GM12801 (cell line): Measurements from ENCODE around the gene DSCAML1.

Experiments
- TF ChIP-seq, protein P1 (sequence below): IDR thresholded peaks from one replicate; pipeline ENCODE4 v1.5.1; 2011; ENCODE audit warnings: control low read depth; ENCODE audit not compliant: insufficient read length; ENCODE audit errors: extremely low read depth

DSCAML1 gene

GRCh38 chr11:117545706-117546105 lies 251.3 kb downstream of the DSCAML1 start:
- TF ChIP-seq, protein P1, sequence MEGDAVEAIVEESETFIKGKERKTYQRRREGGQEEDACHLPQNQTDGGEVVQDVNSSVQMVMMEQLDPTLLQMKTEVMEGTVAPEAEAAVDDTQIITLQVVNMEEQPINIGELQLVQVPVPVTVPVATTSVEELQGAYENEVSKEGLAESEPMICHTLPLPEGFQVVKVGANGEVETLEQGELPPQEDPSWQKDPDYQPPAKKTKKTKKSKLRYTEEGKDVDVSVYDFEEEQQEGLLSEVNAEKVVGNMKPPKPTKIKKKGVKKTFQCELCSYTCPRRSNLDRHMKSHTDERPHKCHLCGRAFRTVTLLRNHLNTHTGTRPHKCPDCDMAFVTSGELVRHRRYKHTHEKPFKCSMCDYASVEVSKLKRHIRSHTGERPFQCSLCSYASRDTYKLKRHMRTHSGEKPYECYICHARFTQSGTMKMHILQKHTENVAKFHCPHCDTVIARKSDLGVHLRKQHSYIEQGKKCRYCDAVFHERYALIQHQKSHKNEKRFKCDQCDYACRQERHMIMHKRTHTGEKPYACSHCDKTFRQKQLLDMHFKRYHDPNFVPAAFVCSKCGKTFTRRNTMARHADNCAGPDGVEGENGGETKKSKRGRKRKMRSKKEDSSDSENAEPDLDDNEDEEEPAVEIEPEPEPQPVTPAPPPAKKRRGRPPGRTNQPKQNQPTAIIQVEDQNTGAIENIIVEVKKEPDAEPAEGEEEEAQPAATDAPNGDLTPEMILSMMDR, result no peak

DNA sequence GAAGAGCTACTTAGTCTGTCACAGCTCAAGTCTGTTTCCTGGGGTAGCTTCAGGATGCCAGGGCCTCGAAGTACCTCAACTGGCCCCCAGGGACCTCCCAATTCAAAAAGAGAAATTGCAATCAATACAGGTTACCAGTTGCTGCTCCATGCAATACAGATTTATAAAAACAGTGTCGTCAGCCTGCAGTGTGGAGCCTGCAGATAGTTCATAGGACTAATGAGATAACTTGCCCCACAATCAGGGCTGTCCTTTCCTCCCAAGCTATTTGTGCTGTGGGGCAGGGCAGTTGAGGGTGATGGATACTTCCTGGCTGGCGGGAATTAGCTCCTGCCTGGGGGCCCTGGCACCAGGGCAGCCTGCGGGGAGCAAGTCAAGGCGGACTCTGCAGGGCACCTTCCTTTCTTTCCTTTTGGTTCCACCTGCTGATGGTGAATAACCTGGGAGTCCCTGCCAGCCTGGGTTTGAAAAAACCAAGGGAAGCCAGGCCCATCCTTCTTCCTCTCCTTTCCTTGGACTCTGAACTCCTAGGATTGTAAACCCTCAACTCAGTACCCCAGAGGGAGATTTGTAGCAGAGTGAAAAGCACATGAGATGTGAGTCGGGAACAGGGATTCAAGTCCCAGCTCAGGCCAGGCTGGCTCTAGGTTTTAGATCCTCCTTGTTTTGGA lies 252.8 kb downstream of the DSCAML1 start:
- TF ChIP-seq, protein P1, result no peak

GRCh38 chr11:117541211-117541610 lies 255.8 kb downstream of the DSCAML1 start:
- TF ChIP-seq, protein P1, result no peak

DNA sequence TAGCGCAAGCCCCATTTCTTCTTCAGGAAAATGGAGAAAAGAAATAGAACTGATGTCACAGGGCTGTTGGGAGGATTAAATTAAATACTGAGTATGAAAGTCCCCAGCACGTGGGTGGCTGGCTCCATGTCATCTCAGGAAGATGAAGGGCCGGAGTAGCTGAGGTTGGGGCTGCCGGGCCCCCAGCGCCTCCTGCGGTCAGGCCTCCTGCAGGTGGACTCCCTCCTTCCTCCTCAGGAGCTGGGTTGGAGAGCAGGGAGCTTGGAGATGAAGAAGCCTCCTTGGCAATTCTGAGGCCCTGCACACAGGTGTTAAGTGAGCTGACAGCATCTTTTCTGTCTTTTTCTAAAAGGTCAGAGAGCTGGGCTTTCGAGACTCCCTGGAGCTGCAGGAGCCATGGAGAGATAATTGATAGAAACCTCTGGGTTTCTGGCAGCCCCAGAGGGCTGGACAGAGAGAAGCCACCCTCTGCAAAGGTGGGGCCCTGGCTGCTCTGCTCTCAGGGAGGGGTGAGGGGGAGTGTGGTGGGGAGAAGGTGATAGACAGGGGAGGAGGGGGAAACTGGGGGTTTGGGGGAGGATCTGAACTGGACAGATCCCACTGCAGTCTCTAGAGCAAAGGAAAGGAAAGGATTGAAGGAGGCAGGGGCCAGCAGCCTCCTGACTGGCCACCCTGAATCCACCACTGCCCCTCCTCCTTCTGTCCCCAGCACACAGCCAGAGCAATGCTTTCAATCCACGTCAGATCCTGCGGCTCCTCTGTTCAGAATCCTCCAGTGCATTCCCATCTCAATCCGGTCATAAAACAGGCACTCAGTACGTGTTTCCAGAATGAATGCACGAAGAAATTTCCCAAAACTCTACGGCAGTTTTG lies 258.5 kb downstream of the DSCAML1 start:
- TF ChIP-seq, protein P1, result no peak

DNA sequence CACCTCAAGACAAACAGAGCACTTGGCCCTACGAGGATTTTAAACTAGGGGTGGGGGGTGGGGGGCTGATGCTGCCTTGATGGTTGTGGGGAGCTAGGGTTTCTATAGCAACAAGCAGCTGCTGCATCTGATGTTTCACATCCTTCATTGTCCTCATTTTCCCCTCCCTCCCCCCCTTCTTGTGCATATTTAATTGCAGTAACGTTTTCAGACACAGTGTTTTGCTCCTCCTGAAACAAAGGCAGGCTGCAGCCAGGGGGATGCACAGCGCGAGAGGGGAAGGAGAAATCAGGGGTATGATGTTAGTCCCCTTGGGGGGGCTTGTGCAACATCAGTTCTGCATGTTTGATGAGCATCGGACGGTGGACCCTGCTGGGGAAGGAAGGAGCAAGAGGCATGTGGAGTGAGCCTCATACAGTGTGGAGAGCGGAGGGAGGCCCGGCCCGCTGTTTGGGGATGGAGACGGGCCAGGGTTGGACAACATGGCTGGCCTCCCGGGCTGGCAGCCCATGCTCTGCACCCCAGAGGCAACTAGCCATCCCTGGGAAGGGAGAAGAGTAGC lies 261.1 kb downstream of the DSCAML1 start:
- TF ChIP-seq, protein P1, result no peak

DNA sequence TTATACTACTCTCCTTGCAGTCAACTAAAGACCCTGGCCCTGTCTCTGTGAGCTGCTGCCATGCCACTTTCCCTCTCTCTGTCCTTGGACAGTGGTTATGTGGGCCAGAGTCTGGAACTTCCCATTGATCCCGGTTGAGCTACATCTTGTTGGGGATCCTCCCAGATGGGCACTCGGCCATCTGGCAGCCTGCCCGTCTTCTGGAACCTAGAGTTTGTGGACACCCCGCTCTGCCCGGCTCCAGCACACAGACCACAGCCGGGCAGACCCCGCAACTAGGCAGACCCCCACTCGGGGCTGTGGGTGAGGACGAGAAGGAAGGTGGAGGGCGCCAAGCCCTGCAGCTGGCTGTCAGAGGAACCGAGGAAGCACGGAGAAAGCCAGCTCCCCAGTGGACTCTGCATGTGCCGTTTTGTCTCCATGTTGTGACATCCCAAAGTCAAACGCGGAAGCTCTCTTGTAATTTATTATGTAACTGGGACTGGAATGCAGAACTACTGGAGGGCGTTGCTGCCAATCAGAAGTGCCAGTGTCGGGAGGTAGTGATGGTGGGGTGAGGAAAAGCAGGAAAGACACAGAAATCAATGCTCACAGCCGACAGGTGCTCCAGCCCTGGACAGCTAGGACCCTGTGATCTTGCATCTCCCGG lies 261.7 kb downstream of the DSCAML1 start:
- TF ChIP-seq, protein P1, result no peak

GRCh38 chr11:117532568-117532967 lies 264.4 kb downstream of the DSCAML1 start:
- TF ChIP-seq, protein P1, result no peak
